Tibial artery (tissue), 4 donors: ENCODE data around the gene LYPD6.

Experiments used
- DNase-seq, 2 donors: peaks; one replicate each; pipeline ENCODE4 v3.0.0-alpha.2; 2019
- H3K27ac ChIP-seq, 2 donors: fragments of 200-600 bp; sonication (generic) in 1 of 2; 1 replicate in 1 of 2; 2 replicates in 1 of 2; pipeline ENCODE4 v1.5.1; 2018 to 2019; ENCODE audit warnings: mild to moderate bottlenecking in 1 of 2
- H3K27me3 ChIP-seq, 2 donors: fragments of 200-600 bp; sonication (generic) in 1 of 2; one replicate each; pipeline versions ENCODE4 v1.5.1 to v1.6.0; 2016 to 2019
- H3K36me3 ChIP-seq, 3 donors: fragments of 200-600 bp; sonication (generic) in 2 of 3; one replicate each; pipeline ENCODE4 v1.5.1; 2016 to 2019; ENCODE audit warnings: mild to moderate bottlenecking in 2 of 3
- H3K4me1 ChIP-seq, 4 donors: fragments of 200-600 bp; sonication (generic) in 2 of 4; 1 replicate in 3 of 4; 2 replicates in 1 of 4; pipeline ENCODE4 v1.5.1; 2016 to 2019
- H3K4me3 ChIP-seq, 2 donors: fragments of 200-600 bp; sonication (generic) in 1 of 2; 1 replicate in 1 of 2; 2 replicates in 1 of 2; pipeline ENCODE4 v1.5.1; 2018 to 2019; ENCODE audit warnings: mild to moderate bottlenecking in 2 of 2
- H3K9me3 ChIP-seq, 3 donors: fragments of 200-600 bp; sonication (generic) in 1 of 3; one replicate each; pipeline ENCODE4 v1.5.1; 2016 to 2019
- CTCF ChIP-seq, 2 experiments: fragments of 200-600 bp in 1 of 2; fragments of 450-650 bp in 1 of 2; IDR thresholded peaks; one replicate each; pipeline ENCODE4 v1.5.1; 2017 to 2019; ENCODE audit warnings: antibody characterized with exemption in 2 of 2, mild to moderate bottlenecking in 1 of 2, moderate library complexity in 1 of 2
- intact Hi-C: fragments of 100-400 bp; cut with DNase I; formaldehyde crosslinking; loops from one replicate; pipeline ENCODE4 v1.15.0; 2023; ENCODE audit warnings: low total_unique reads

LYPD6 gene

GRCh38 chr2:149388120-149388816, 57.9 kb downstream of the LYPD6 start:
- H3K27ac ChIP-seq: no peak overlapping the region
- no peak for DNase-seq
- no peaks in the 10 kb centered on the region for H3K27me3 ChIP-seq
- no peaks in the 10 kb centered on the region for H3K9me3 ChIP-seq
- intact Hi-C loops: no loop called here
- no peak for TF ChIP-seq CTCF (IDR thresholded peaks at IDR 0.05)
- H3K36me3 ChIP-seq: no peaks in the 10 kb centered on the region
- no peak overlapping the region for H3K4me3 ChIP-seq
- no peaks in the 10 kb centered on the region for H3K4me1 ChIP-seq

GRCh38 chr2:149389506-149390167, 59.2 kb downstream of the LYPD6 start:
- intact Hi-C loops: no loop called here
- H3K36me3 ChIP-seq: no peaks in the 10 kb centered on the region
- no peak overlapping the region for H3K4me3 ChIP-seq
- no peaks in the 10 kb centered on the region for H3K27me3 ChIP-seq
- DNase-seq: no peak
- no peaks in the 10 kb centered on the region for H3K4me1 ChIP-seq
- no peak for TF ChIP-seq CTCF (IDR thresholded peaks at IDR 0.05)
- no peaks in the 10 kb centered on the region for H3K9me3 ChIP-seq
- no peak overlapping the region for H3K27ac ChIP-seq

- Histone ChIP-seq H3K4me3 (no peak overlapping the region), H3K27ac (no peak overlapping the region), H3K9me3 (no peaks in the 10 kb centered on the region), H3K4me1 (no peaks in the 10 kb centered on the region), H3K27me3 (no peaks in the 10 kb centered on the region), H3K36me3 (no peaks in the 10 kb centered on the region)
- no peak for TF ChIP-seq CTCF (IDR thresholded peaks at IDR 0.05)
- intact Hi-C loops: no loop called here
- no peak for DNase-seq
Observed at GRCh38 chr2:149393614-149394013, 63.2 kb downstream of the LYPD6 start.

GRCh38 chr2:149394864-149395263, 64.5 kb downstream of the LYPD6 start:
- Histone ChIP-seq H3K36me3 (no peaks in the 10 kb centered on the region), H3K4me3 (no peak overlapping the region), H3K4me1 (no peaks in the 10 kb centered on the region), H3K27me3 (no peaks in the 10 kb centered on the region), H3K27ac (no peak overlapping the region), H3K9me3 (no peaks in the 10 kb centered on the region)
- intact Hi-C loops: no loop called here
- no peak for DNase-seq
- no peak for TF ChIP-seq CTCF (IDR thresholded peaks at IDR 0.05)

GRCh38 chr2:149399934-149400615, 69.7 kb downstream of the LYPD6 start:
- DNase-seq: no peak
- Histone ChIP-seq H3K4me3 (no peak overlapping the region), H3K27ac (no peak overlapping the region), H3K36me3 (no peaks in the 10 kb centered on the region), H3K27me3 (no peaks in the 10 kb centered on the region), H3K9me3 (no peaks in the 10 kb centered on the region), H3K4me1 (no peaks in the 10 kb centered on the region)
- intact Hi-C loops: no loop called here
- TF ChIP-seq CTCF (IDR thresholded peaks at IDR 0.05): no peak
